GM12873 (cell line): ENCODE data around the gene PTPRCAP.
A peak's percentile ranks its signal among the peaks of the same experiment; 100 is the strongest.

Experiments
- CTCF ChIP-seq: IDR thresholded peaks from 2 replicates; pipeline ENCODE4 v1.5.1; 2012; ENCODE audit warnings: low read depth, mild to moderate bottlenecking, moderate library complexity, low read length, control low read depth; ENCODE audit not compliant: insufficient read depth; ENCODE audit errors: missing control alignments

The PTPRCAP gene

GRCh38 chr11:67409261-67409666, 28.2 kb downstream of the PTPRCAP start:
- TF ChIP-seq CTCF, result no peak

- no peak for TF ChIP-seq CTCF
Measured at GRCh38 chr11:67408437-67409200, 28.9 kb downstream of the PTPRCAP start.

- no peak for TF ChIP-seq CTCF
Measured at GRCh38 chr11:67407688-67408163, 29.8 kb downstream of the PTPRCAP start.

- TF ChIP-seq CTCF, result peak; percentile 2
Measured at GRCh38 chr11:67406969-67407687, 30.4 kb downstream of the PTPRCAP start.

GRCh38 chr11:67406420-67406968, 31.0 kb downstream of the PTPRCAP start:
- TF ChIP-seq CTCF, result no peak

- TF ChIP-seq CTCF, result no peak
Measured at GRCh38 chr11:67405688-67406339, 31.7 kb downstream of the PTPRCAP start.

- TF ChIP-seq CTCF, result no peak
Measured at GRCh38 chr11:67405196-67405567, 32.3 kb downstream of the PTPRCAP start.
